HepG2 (cell line): ENCODE data around the gene SNAI3. TPM values are rescaled to one million over a fixed set of nuclear protein-coding genes. Genes with fewer than 3 reads are reported as not detected.

Source experiments
- AKAP8 ChIP-seq: sonication (generic); formaldehyde crosslinking; IDR thresholded peaks from 2 replicates; pipeline ENCODE4 v1.5.1; 2020; ENCODE audit warnings: mild to moderate bottlenecking, missing genetic modification reagents
- ATM ChIP-seq: fragments of 450-650 bp; IDR thresholded peaks from 2 replicates; pipeline ENCODE4 v1.7.1; 2017; ENCODE audit warnings: mild to moderate bottlenecking, borderline replicate concordance
- ATRX ChIP-seq: sonication (generic); formaldehyde crosslinking; IDR thresholded peaks from 2 replicates; pipeline ENCODE4 v1.4.0; 2020; ENCODE audit warnings: missing genetic modification reagents, borderline replicate concordance
- CBX1 ChIP-seq: IDR thresholded peaks from one replicate; pipeline ENCODE4 v1.6.1; 2016; ENCODE audit warnings: antibody characterized with exemption, low read depth
- CENPT ChIP-seq: sonication (generic); formaldehyde crosslinking; IDR thresholded peaks from 2 replicates; pipeline ENCODE4 v1.8.0; 2022; ENCODE audit warnings: low read depth, mild to moderate bottlenecking, moderate library complexity, missing genetic modification reagents
- GPN1 ChIP-seq: sonication (generic); formaldehyde crosslinking; IDR thresholded peaks from 2 replicates; pipeline ENCODE4 v1.5.1; 2020; ENCODE audit warnings: missing genetic modification reagents, borderline replicate concordance
- KDM3A ChIP-seq: IDR thresholded peaks from 2 replicates; pipeline ENCODE4 v1.6.1; 2018; ENCODE audit warnings: low read depth, missing compliant biosample characterization
- MTF1 ChIP-seq: sonication (generic); formaldehyde crosslinking; IDR thresholded peaks from 2 replicates; pipeline ENCODE4 v1.5.0; 2020; ENCODE audit warnings: missing genetic modification reagents
- MYNN ChIP-seq: sonication (generic); formaldehyde crosslinking; IDR thresholded peaks from 2 replicates; pipeline ENCODE4 v1.4.0; 2020; ENCODE audit warnings: mild to moderate bottlenecking, low read depth, missing genetic modification reagents
- NCOA1 ChIP-seq: sonication (generic); formaldehyde crosslinking; IDR thresholded peaks from 2 replicates; pipeline ENCODE4 v1.9.0; 2021; ENCODE audit warnings: missing genetic modification reagents
- NFATC3 ChIP-seq: sonication (generic); formaldehyde crosslinking; IDR thresholded peaks from 2 replicates; pipeline ENCODE4 v1.5.1; 2020; ENCODE audit warnings: mild to moderate bottlenecking, missing genetic modification reagents
- RFX5 ChIP-seq: IDR thresholded peaks from 2 replicates; pipeline ENCODE4 v1.6.1; 2011; ENCODE audit warnings: low read depth, low read length, improper control_type of control experiment
- SMC3 ChIP-seq: IDR thresholded peaks from 2 replicates; pipeline ENCODE4 v1.6.1; 2011; ENCODE audit warnings: low read length, improper control_type of control experiment
- TBP ChIP-seq: sonication (generic); formaldehyde crosslinking; IDR thresholded peaks from 2 replicates; pipeline ENCODE4 v1.5.0; 2020; ENCODE audit warnings: missing genetic modification reagents
- THAP11 ChIP-seq: IDR thresholded peaks from 2 replicates; pipeline ENCODE4 v1.6.1; 2016; ENCODE audit warnings: missing biosample characterization, missing genetic modification reagents
- ZFP36L2 ChIP-seq: sonication (generic); formaldehyde crosslinking; IDR thresholded peaks from 2 replicates; pipeline ENCODE4 v1.4.0; 2020; ENCODE audit warnings: missing genetic modification reagents
- ZNF180 ChIP-seq: sonication (generic); formaldehyde crosslinking; IDR thresholded peaks from 2 replicates; pipeline ENCODE4 v1.4.0; 2020; ENCODE audit warnings: low read depth, missing genetic modification reagents, borderline replicate concordance
- ZNF850 ChIP-seq: sonication (generic); formaldehyde crosslinking; conservative IDR thresholded peaks from 2 replicates; pipeline ENCODE4 v1.9.0; 2021; ENCODE audit warnings: mild to moderate bottlenecking, missing genetic modification reagents
- polyA plus RNA-seq, 8 experiments: library from polyadenylated mRNA; depleted of rRNA in 3 of 8; stranded (reverse) in 7 of 8; unstranded in 1 of 8; fragments of >200 nt; fragmentation: Illumina TruSeq in 4 of 8; extraction: Trizol in 4 of 8; gene quantifications; 2 replicates each; pipeline versions ENCODE4 v1.2.1 to v1.2.3, GENCODE V29; 2011 to 2016; ENCODE audit warnings: low read depth in 4 of 8, missing spikeins in 1 of 8, mixed read lengths in 1 of 8; ENCODE audit not compliant: insufficient read depth in 1 of 8
- total RNA-seq, 5 experiments: library from RNA; depleted of rRNA; stranded (reverse); fragments of >200 nt; fragmentation: Illumina TruSeq; extraction: Trizol; gene quantifications; 2 replicates each; pipeline ENCODE4 v1.2.3, GENCODE V29; 2016; ENCODE audit warnings: low read depth in 1 of 5
- TF ChIP-seq, protein P1 (sequence below): sonication (generic); formaldehyde crosslinking; IDR thresholded peaks from 2 replicates; pipeline ENCODE4 v1.4.0; 2020; ENCODE audit warnings: missing genetic modification reagents
- TF ChIP-seq, protein P2 (sequence below): sonication (generic); formaldehyde crosslinking; IDR thresholded peaks from 2 replicates; pipeline ENCODE4 v1.4.0; 2020; ENCODE audit warnings: mild to moderate bottlenecking, missing genetic modification reagents, borderline replicate concordance
- TF ChIP-seq, protein P3 (sequence below): sonication (generic); formaldehyde crosslinking; IDR thresholded peaks from 2 replicates; pipeline ENCODE4 v1.4.0; 2020; ENCODE audit warnings: low read depth, mild to moderate bottlenecking, missing genetic modification reagents

Gene SNAI3
- total and polyA plus RNA-seq, 2 of the 13 experiments (the other 11 are each of a cell fraction or from before 2014, with no cell fraction given) = 0.09 to 0.18 TPM

DNA sequence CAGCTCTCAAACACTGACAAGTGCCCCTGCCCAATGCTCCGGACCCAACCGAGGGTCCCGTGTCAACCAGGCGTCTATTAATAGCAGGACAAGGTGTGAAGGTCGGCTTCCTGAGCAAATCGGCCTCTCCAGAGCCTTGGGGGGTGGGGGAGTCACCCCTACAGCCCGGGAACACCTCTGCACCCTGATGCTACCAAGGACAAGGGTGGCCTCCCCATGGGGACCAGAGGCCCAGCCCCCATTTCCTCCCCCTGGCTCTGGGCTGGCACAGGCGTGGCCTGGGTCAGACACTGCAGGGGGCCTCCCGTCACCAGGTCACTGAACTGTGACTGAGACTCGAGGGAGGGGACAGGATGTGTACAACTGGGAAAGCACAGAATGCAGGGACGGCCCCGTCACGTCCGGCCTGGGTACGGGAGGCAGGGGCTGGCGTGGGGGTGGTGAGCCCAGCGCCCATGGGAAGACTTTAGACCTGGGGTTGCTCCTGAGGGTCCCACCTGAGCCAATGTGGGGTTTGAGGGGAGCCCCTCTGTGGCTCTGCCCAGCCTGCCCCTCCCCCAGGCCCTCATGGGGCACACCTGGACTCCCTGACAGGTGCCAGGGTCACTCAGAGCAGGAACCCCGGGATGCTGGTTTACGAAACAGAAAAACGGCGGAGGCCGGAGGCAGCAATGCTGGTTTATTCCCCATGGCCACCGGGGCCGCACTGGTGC, 34.9 kb downstream of the SNAI3 start (continued):
- TF ChIP-seq NFATC3 (CRISPR knock-in tag) = no peak
- TF ChIP-seq, protein P1, sequence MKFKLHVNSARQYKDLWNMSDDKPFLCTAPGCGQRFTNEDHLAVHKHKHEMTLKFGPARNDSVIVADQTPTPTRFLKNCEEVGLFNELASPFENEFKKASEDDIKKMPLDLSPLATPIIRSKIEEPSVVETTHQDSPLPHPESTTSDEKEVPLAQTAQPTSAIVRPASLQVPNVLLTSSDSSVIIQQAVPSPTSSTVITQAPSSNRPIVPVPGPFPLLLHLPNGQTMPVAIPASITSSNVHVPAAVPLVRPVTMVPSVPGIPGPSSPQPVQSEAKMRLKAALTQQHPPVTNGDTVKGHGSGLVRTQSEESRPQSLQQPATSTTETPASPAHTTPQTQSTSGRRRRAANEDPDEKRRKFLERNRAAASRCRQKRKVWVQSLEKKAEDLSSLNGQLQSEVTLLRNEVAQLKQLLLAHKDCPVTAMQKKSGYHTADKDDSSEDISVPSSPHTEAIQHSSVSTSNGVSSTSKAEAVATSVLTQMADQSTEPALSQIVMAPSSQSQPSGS (CRISPR knock-in tag) = peak; percentile 87
- no peak for TF ChIP-seq TBP
- TF ChIP-seq CBX1 = no peak
- TF ChIP-seq ATM = no peak
- TF ChIP-seq NCOA1 (CRISPR knock-in tag) = peak; percentile 9; the same call in 1 of the 2 replicates
- TF ChIP-seq SMC3 = no peak
- TF ChIP-seq ZFP36L2 = no peak
- TF ChIP-seq MTF1 (CRISPR knock-in tag) = no peak
- no peak for TF ChIP-seq RFX5
- TF ChIP-seq CENPT (CRISPR knock-in tag) = no peak
- TF ChIP-seq KDM3A = no peak
- peak; percentile 99 for TF ChIP-seq AKAP8 (CRISPR knock-in tag)
- TF ChIP-seq ZNF850 (CRISPR knock-in tag) = no peak; the same call in 1 of the 2 replicates
- TF ChIP-seq GPN1 = no peak
- TF ChIP-seq THAP11 (CRISPR knock-in tag) = peak; percentile 90
- TF ChIP-seq, protein P2, sequence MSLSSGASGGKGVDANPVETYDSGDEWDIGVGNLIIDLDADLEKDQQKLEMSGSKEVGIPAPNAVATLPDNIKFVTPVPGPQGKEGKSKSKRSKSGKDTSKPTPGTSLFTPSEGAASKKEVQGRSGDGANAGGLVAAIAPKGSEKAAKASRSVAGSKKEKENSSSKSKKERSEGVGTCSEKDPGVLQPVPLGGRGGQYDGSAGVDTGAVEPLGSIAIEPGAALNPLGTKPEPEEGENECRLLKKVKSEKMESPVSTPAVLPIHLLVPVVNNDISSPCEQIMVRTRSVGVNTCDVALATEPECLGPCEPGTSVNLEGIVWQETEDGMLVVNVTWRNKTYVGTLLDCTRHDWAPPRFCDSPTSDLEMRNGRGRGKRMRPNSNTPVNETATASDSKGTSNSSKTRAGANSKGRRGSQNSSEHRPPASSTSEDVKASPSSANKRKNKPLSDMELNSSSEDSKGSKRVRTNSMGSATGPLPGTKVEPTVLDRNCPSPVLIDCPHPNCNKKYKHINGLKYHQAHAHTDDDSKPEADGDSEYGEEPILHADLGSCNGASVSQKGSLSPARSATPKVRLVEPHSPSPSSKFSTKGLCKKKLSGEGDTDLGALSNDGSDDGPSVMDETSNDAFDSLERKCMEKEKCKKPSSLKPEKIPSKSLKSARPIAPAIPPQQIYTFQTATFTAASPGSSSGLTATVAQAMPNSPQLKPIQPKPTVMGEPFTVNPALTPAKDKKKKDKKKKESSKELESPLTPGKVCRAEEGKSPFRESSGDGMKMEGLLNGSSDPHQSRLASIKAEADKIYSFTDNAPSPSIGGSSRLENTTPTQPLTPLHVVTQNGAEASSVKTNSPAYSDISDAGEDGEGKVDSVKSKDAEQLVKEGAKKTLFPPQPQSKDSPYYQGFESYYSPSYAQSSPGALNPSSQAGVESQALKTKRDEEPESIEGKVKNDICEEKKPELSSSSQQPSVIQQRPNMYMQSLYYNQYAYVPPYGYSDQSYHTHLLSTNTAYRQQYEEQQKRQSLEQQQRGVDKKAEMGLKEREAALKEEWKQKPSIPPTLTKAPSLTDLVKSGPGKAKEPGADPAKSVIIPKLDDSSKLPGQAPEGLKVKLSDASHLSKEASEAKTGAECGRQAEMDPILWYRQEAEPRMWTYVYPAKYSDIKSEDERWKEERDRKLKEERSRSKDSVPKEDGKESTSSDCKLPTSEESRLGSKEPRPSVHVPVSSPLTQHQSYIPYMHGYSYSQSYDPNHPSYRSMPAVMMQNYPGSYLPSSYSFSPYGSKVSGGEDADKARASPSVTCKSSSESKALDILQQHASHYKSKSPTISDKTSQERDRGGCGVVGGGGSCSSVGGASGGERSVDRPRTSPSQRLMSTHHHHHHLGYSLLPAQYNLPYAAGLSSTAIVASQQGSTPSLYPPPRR (CRISPR knock-in tag) = peak; percentile 86; the same call in 1 of the 2 replicates
- TF ChIP-seq MYNN = peak; percentile 62; the same call in 1 of the 2 replicates
- TF ChIP-seq, protein P3, sequence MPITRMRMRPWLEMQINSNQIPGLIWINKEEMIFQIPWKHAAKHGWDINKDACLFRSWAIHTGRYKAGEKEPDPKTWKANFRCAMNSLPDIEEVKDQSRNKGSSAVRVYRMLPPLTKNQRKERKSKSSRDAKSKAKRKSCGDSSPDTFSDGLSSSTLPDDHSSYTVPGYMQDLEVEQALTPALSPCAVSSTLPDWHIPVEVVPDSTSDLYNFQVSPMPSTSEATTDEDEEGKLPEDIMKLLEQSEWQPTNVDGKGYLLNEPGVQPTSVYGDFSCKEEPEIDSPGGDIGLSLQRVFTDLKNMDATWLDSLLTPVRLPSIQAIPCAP (CRISPR knock-in tag) = no peak
- no peak for TF ChIP-seq ZNF180 (CRISPR knock-in tag)
- no peak for TF ChIP-seq ATRX (CRISPR knock-in tag)
